Activated gamma-delta T cell (primary cell): ENCODE results near the gene CEP55.
"Not testable (repeated sequence)": the region's sequence is repeated elsewhere in the genome, so short reads cannot be mapped to it uniquely, and the experiment has no call there.

Source experiments
- DNase-seq: peaks from one replicate; lab custom pipeline; 2025; lab: John Stamatoyannopoulos, UW
- total RNA-seq, 2 donors: gene quantifications; one replicate each; lab custom pipeline; 2026; lab: John Stamatoyannopoulos, UW

The CEP55 gene
- 0.15 to 3.2 reads per million in 2 donors for total RNA-seq

GRCh38 chr10:93496322-93497041, at the start of gene CEP55:
TSS of gene CEP55 (plus strand) at chr10:93496612. CDS start at chr10:93500052, 3,440 bp downstream.
- DNase-seq = peak; percentile 94

- DNase-seq = no peak
Observed at GRCh38 chr10:93447019-93447418, 49.4 kb upstream of the CEP55 start.

- no peak for DNase-seq
Observed at GRCh38 chr10:93447970-93448369, 48.4 kb upstream of the CEP55 start.

- no peak for DNase-seq
Observed at GRCh38 chr10:93451244-93451947, 45.0 kb upstream of the CEP55 start.

- no peak for DNase-seq
Observed at GRCh38 chr10:93452143-93452542, 44.3 kb upstream of the CEP55 start.

- no peak for DNase-seq
Observed at GRCh38 chr10:93454146-93454545, 42.3 kb upstream of the CEP55 start.

GRCh38 chr10:93454736-93455135, 41.7 kb upstream of the CEP55 start:
- no peak for DNase-seq

- DNase-seq = no peak
Observed at GRCh38 chr10:93456480-93456879, 39.9 kb upstream of the CEP55 start.

GRCh38 chr10:93457511-93457910, 38.9 kb upstream of the CEP55 start:
- no peak for DNase-seq

- DNase-seq = no peak
Observed at GRCh38 chr10:93458821-93459257, 37.6 kb upstream of the CEP55 start.

- DNase-seq = no peak
Observed at GRCh38 chr10:93459466-93459865, 36.9 kb upstream of the CEP55 start.

GRCh38 chr10:93461109-93461806, 35.2 kb upstream of the CEP55 start:
- DNase-seq = no peak

GRCh38 chr10:93461807-93462178, 34.6 kb upstream of the CEP55 start:
- no peak for DNase-seq

GRCh38 chr10:93462371-93462770, 34.0 kb upstream of the CEP55 start:
- no peak for DNase-seq

GRCh38 chr10:93462881-93463280, 33.5 kb upstream of the CEP55 start:
- no peak for DNase-seq

GRCh38 chr10:93463723-93464476, 32.5 kb upstream of the CEP55 start:
- no peak for DNase-seq

- no peak for DNase-seq
Observed at GRCh38 chr10:93464776-93465388, 31.5 kb upstream of the CEP55 start.

- DNase-seq = no peak
Observed at GRCh38 chr10:93465806-93466675, 30.4 kb upstream of the CEP55 start.

- not testable (repeated sequence) for DNase-seq
Observed at GRCh38 chr10:93467635-93468034, 28.8 kb upstream of the CEP55 start.

GRCh38 chr10:93468461-93469213, 27.8 kb upstream of the CEP55 start:
- no peak for DNase-seq
